K562 (cell line): ENCODE results near the gene INHA. TPM values are rescaled to one million over a fixed set of nuclear protein-coding genes. Genes with fewer than 3 reads are reported as not detected.

Experiments
- BACH1 ChIP-seq: fragments of 200-800 bp; sonication (Bioruptor generic); IDR thresholded peaks from 2 replicates; pipeline ENCODE4 v1.6.1; 2016; ENCODE audit warnings: missing genetic modification characterization, missing compliant biosample characterization
- CBX3 ChIP-seq, 2 experiments: IDR thresholded peaks; 1 replicate in 1 of 2; 2 replicates in 1 of 2; pipeline ENCODE4 v1.6.1; 2012; ENCODE audit warnings: inconsistent platforms in 2 of 2, low read length in 2 of 2, borderline replicate concordance in 1 of 2, control low read depth in 1 of 2
- DACH1 ChIP-seq: fragments of 450-650 bp; IDR thresholded peaks from 2 replicates; pipeline ENCODE4 v1.6.1; 2018; ENCODE audit not compliant: partially characterized antibody
- ETV5 ChIP-seq: sonication (generic); formaldehyde crosslinking; IDR thresholded peaks from 2 replicates; pipeline ENCODE4 v1.4.0; 2020; ENCODE audit warnings: low read depth, mild to moderate bottlenecking, missing genetic modification reagents
- FOXJ3 ChIP-seq: sonication (generic); formaldehyde crosslinking; IDR thresholded peaks from 2 replicates; pipeline ENCODE4 v1.4.0; 2020; ENCODE audit warnings: mild to moderate bottlenecking, missing genetic modification reagents
- KDM1A ChIP-seq, 2 experiments: fragments of 450-650 bp; IDR thresholded peaks; 2 replicates each; pipeline ENCODE4 v1.6.1; 2016; ENCODE audit warnings: mild to moderate bottlenecking in 2 of 2
- NCOA1 ChIP-seq: fragments of 450-650 bp; IDR thresholded peaks from 2 replicates; pipeline ENCODE4 v1.6.1; 2016; ENCODE audit warnings: low read depth
- POLR2G ChIP-seq: fragments of 200-400 bp; formaldehyde crosslinking; IDR thresholded peaks from 2 replicates; pipeline ENCODE4 v1.6.1; 2017; ENCODE audit warnings: low read depth, mild to moderate bottlenecking, antibody characterized with exemption, low read length, moderate library complexity
- PTRF ChIP-seq: fragments of 450-650 bp; IDR thresholded peaks from 2 replicates; pipeline ENCODE4 v1.6.1; 2016; ENCODE audit warnings: mild to moderate bottlenecking, missing genetic modification characterization, missing compliant biosample characterization
- RBM34 ChIP-seq: fragments of 200-400 bp; formaldehyde crosslinking; IDR thresholded peaks from 2 replicates; pipeline ENCODE4 v1.6.1; 2018; ENCODE audit warnings: low read length, borderline replicate concordance; ENCODE audit not compliant: insufficient read depth
- RFX5 ChIP-seq: IDR thresholded peaks from 2 replicates; pipeline ENCODE4 v1.6.1; 2011; ENCODE audit warnings: low read depth, mild to moderate bottlenecking, improper control_type of control experiment, low read length
- SMARCE1 ChIP-seq: fragments of 450-650 bp; IDR thresholded peaks from 2 replicates; pipeline ENCODE4 v1.7.1; 2016; ENCODE audit warnings: mild to moderate bottlenecking
- SUPT5H ChIP-seq: fragments of 450-650 bp; IDR thresholded peaks from 2 replicates; pipeline ENCODE4 v1.6.1; 2016
- TCF7L2 ChIP-seq: fragments of 150-350 bp; IDR thresholded peaks from 2 replicates; pipeline ENCODE4 v1.6.1; 2016; ENCODE audit warnings: low read depth, mild to moderate bottlenecking, low read length, moderate library complexity
- ZNF695 ChIP-seq: fragments of 450-650 bp; formaldehyde crosslinking; IDR thresholded peaks from 2 replicates; pipeline ENCODE4 v1.4.0; 2020; ENCODE audit warnings: mild to moderate bottlenecking, moderate library complexity
- ZSCAN32 ChIP-seq: fragments of 450-650 bp; formaldehyde crosslinking; IDR thresholded peaks from 2 replicates; pipeline ENCODE4 v1.4.0; 2020; ENCODE audit warnings: mild to moderate bottlenecking, moderate library complexity
- polyA plus RNA-seq, 8 experiments: library from polyadenylated mRNA; depleted of rRNA in 4 of 8; stranded (reverse) in 5 of 8; unstranded in 3 of 8; fragments of >200 nt; fragmentation: Nextera tagmentation in 2 of 8; fragmentation: Illumina TruSeq in 1 of 8; extraction: Ambion mirVana in 2 of 8; extraction: Trizol in 1 of 8; gene quantifications; 2 replicates each; pipeline versions ENCODE4 v1.2.1 to v1.2.3, GENCODE V29; 2011 to 2014; ENCODE audit warnings: inconsistent platforms in 1 of 8, missing spikeins in 1 of 8
- total RNA-seq, 7 experiments: library from RNA; depleted of rRNA in 6 of 7; stranded (reverse); fragments of >200 nt in 6 of 7; fragmentation: Illumina TruSeq in 2 of 7; extraction: Trizol in 2 of 7; gene quantifications; 2 replicates each; pipeline versions ENCODE4 v1.2.1 to v1.2.3, GENCODE V29; 2011 to 2021; ENCODE audit warnings: low replicate concordance in 1 of 7
- TF ChIP-seq, protein P1 (sequence below): fragments of 450-650 bp; IDR thresholded peaks from 2 replicates; pipeline ENCODE4 v1.6.1; 2016; ENCODE audit warnings: missing biosample characterization, missing genetic modification characterization
- TF ChIP-seq, protein P2 (sequence below), 3 experiments: IDR thresholded peaks in 2 of 3; conservative IDR thresholded peaks in 1 of 3; 2 replicates each; pipeline ENCODE4 v1.5.1; 2011 to 2012; ENCODE audit warnings: low read length in 3 of 3, mild to moderate bottlenecking in 3 of 3, control low read depth in 2 of 3, improper control_type of control experiment in 1 of 3, inconsistent platforms in 1 of 3, low read depth in 1 of 3, mixed read lengths in 1 of 3, moderate library complexity in 1 of 3; ENCODE audit not compliant: insufficient read depth in 2 of 3
- TF ChIP-seq, protein P3 (sequence below), 2 experiments: fragments of 450-650 bp; conservative IDR thresholded peaks; 2 replicates each; pipeline ENCODE4 v1.6.1; 2017; ENCODE audit warnings: mild to moderate bottlenecking in 2 of 2, moderate library complexity in 2 of 2
- TF ChIP-seq, protein P4 (sequence below): sonication (generic); formaldehyde crosslinking; IDR thresholded peaks from 2 replicates; pipeline ENCODE4 v1.4.0; 2020; ENCODE audit warnings: mild to moderate bottlenecking, missing genetic modification reagents
- TF ChIP-seq, protein P5 (sequence below): sonication (generic); formaldehyde crosslinking; IDR thresholded peaks from 2 replicates; pipeline ENCODE4 v1.8.0; 2022; ENCODE audit warnings: mild to moderate bottlenecking, low read depth, missing genetic modification reagents

Gene INHA
- total and polyA plus RNA-seq, 9 of the 15 experiments (the other 6 are each of a cell fraction or from before 2014, with no cell fraction given): 0.07 to 1.9 (median 0.40) TPM

DNA sequence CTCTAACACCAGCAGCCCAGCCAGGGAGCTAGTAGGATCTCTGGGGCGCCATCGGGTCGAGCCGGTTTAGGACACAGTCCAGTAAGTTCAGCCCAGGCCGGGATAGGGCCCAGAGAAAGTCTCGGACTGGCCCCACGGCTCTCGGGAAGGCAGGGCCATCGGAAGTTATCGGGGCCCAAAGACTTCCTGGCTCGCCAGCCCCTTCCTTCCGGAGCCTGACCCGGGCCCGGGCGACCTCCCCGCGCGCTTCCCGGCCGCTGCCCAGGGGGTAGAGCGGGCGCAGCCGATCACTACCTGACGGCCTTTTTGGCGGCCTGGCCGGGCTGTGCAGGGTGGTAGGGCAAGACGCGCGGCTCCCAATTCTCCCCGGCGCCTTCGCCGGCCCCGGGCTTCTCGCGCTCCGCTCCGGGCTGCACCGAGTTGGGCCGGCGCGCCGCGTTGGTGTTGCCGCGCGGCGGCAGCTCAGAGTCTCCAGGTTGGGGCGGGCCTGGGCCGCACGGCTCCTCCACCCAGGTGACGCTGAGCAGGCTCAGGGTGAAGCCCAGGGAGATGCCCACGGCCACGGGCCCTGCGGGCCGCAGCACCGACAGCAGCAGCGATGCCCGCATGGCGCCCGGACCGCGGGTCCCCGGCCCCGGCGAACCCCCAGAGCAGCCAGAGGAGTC, 29.0 kb upstream of the INHA start (continued):
- TF ChIP-seq, protein P1, sequence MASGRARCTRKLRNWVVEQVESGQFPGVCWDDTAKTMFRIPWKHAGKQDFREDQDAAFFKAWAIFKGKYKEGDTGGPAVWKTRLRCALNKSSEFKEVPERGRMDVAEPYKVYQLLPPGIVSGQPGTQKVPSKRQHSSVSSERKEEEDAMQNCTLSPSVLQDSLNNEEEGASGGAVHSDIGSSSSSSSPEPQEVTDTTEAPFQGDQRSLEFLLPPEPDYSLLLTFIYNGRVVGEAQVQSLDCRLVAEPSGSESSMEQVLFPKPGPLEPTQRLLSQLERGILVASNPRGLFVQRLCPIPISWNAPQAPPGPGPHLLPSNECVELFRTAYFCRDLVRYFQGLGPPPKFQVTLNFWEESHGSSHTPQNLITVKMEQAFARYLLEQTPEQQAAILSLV: no peak
- TF ChIP-seq SUPT5H (0 out of 2 replicates have a peak, but pooled peaks have one; percentile 16), FOXJ3 (no peak), PTRF (tag) (no peak), ETV5 (CRISPR knock-in tag) (0 out of 2 replicates have a peak, but pooled peaks have one; percentile 63), CBX3 (IDR thresholded peaks at IDR 0.05; ENCODE audit: borderline replicate concordance in 1 of 2, low read length in 2 of 2) (no peak), KDM1A (IDR thresholded peaks at IDR 0.05) (no peak), ZSCAN32 (CRISPR knock-in tag) (no peak), SMARCE1 (no peak), RFX5 (no peak), BACH1 (tag) (no peak), RBM34 (0 out of 2 replicates have a peak, but pooled peaks have one; percentile 50), NCOA1 (0 out of 2 replicates have a peak, but pooled peaks have one; percentile 12), DACH1 (no peak), POLR2G (peak; percentile 84), TCF7L2 (no peak), ZNF695 (CRISPR knock-in tag) (no peak)
- TF ChIP-seq, protein P2, sequence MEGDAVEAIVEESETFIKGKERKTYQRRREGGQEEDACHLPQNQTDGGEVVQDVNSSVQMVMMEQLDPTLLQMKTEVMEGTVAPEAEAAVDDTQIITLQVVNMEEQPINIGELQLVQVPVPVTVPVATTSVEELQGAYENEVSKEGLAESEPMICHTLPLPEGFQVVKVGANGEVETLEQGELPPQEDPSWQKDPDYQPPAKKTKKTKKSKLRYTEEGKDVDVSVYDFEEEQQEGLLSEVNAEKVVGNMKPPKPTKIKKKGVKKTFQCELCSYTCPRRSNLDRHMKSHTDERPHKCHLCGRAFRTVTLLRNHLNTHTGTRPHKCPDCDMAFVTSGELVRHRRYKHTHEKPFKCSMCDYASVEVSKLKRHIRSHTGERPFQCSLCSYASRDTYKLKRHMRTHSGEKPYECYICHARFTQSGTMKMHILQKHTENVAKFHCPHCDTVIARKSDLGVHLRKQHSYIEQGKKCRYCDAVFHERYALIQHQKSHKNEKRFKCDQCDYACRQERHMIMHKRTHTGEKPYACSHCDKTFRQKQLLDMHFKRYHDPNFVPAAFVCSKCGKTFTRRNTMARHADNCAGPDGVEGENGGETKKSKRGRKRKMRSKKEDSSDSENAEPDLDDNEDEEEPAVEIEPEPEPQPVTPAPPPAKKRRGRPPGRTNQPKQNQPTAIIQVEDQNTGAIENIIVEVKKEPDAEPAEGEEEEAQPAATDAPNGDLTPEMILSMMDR (IDR thresholded peaks at IDR 0.05 in 2 of 3, conservative IDR thresholded peaks at IDR 0.05 in 1 of 3; ENCODE audit: insufficient read depth in 2 of 3, low read depth in 1 of 3, low read length in 3 of 3): peak in 1 of 3 experiments; percentile 5; a peak in 1 of 6 replicates
- TF ChIP-seq, protein P3, sequence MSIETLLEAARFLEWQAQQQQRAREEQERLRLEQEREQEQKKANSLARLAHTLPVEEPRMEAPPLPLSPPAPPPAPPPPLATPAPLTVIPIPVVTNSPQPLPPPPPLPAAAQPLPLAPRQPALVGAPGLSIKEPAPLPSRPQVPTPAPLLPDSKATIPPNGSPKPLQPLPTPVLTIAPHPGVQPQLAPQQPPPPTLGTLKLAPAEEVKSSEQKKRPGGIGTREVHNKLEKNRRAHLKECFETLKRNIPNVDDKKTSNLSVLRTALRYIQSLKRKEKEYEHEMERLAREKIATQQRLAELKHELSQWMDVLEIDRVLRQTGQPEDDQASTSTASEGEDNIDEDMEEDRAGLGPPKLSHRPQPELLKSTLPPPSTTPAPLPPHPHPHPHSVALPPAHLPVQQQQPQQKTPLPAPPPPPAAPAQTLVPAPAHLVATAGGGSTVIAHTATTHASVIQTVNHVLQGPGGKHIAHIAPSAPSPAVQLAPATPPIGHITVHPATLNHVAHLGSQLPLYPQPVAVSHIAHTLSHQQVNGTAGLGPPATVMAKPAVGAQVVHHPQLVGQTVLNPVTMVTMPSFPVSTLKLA (conservative IDR thresholded peaks at IDR 0.05): no peak
- TF ChIP-seq, protein P4, sequence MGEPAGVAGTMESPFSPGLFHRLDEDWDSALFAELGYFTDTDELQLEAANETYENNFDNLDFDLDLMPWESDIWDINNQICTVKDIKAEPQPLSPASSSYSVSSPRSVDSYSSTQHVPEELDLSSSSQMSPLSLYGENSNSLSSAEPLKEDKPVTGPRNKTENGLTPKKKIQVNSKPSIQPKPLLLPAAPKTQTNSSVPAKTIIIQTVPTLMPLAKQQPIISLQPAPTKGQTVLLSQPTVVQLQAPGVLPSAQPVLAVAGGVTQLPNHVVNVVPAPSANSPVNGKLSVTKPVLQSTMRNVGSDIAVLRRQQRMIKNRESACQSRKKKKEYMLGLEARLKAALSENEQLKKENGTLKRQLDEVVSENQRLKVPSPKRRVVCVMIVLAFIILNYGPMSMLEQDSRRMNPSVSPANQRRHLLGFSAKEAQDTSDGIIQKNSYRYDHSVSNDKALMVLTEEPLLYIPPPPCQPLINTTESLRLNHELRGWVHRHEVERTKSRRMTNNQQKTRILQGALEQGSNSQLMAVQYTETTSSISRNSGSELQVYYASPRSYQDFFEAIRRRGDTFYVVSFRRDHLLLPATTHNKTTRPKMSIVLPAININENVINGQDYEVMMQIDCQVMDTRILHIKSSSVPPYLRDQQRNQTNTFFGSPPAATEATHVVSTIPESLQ (CRISPR knock-in tag): 0 out of 2 replicates have a peak, but pooled peaks have one; percentile 74
- TF ChIP-seq, protein P5, sequence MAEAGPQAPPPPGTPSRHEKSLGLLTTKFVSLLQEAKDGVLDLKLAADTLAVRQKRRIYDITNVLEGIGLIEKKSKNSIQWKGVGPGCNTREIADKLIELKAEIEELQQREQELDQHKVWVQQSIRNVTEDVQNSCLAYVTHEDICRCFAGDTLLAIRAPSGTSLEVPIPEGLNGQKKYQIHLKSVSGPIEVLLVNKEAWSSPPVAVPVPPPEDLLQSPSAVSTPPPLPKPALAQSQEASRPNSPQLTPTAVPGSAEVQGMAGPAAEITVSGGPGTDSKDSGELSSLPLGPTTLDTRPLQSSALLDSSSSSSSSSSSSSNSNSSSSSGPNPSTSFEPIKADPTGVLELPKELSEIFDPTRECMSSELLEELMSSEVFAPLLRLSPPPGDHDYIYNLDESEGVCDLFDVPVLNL (CRISPR knock-in tag): no peak
